ENCODE data around the gene CA12.

The CA12 gene

GRCh38 chr15:63374686-63375520, 6.7 kb downstream of the CA12 start:
- no peak for DNase-seq (ENCODE audit: low read depth)

- no peak for DNase-seq (ENCODE audit: low read depth)
Measured at GRCh38 chr15:63373866-63374548, 7.6 kb downstream of the CA12 start.

GRCh38 chr15:63373330-63373729, 8.3 kb downstream of the CA12 start:
- no peak for DNase-seq (ENCODE audit: low read depth)

- DNase-seq (ENCODE audit: low read depth): no peak
Measured at GRCh38 chr15:63372753-63373152, 8.9 kb downstream of the CA12 start.

GRCh38 chr15:63372018-63372705, 9.5 kb downstream of the CA12 start:
- DNase-seq (ENCODE audit: low read depth): no peak

- no peak for DNase-seq (ENCODE audit: low read depth)
Measured at GRCh38 chr15:63371297-63371918, 10.2 kb downstream of the CA12 start.

- no peak for DNase-seq (ENCODE audit: low read depth)
Measured at GRCh38 chr15:63370764-63371163, 10.9 kb downstream of the CA12 start.

- DNase-seq (ENCODE audit: low read depth): no peak
Measured at GRCh38 chr15:63369781-63370180, 11.9 kb downstream of the CA12 start.

GRCh38 chr15:63369296-63369695, 12.3 kb downstream of the CA12 start:
- no peak for DNase-seq (ENCODE audit: low read depth)

- DNase-seq (ENCODE audit: low read depth): no peak
Measured at GRCh38 chr15:63368503-63368902, 13.1 kb downstream of the CA12 start.

- DNase-seq (ENCODE audit: low read depth): no peak
Measured at GRCh38 chr15:63367900-63368299, 13.7 kb downstream of the CA12 start.

- no peak for DNase-seq (ENCODE audit: low read depth)
Measured at GRCh38 chr15:63367390-63367789, 14.3 kb downstream of the CA12 start.

- DNase-seq (ENCODE audit: low read depth): no peak
Measured at GRCh38 chr15:63366451-63366850, 15.2 kb downstream of the CA12 start.

- no peak for DNase-seq (ENCODE audit: low read depth)
Measured at GRCh38 chr15:63365273-63365680, 16.4 kb downstream of the CA12 start.

- no peak for DNase-seq (ENCODE audit: low read depth)
Measured at GRCh38 chr15:63364399-63365272, 17.0 kb downstream of the CA12 start.

- no peak for DNase-seq (ENCODE audit: low read depth)
Measured at GRCh38 chr15:63363292-63363691, 18.4 kb downstream of the CA12 start.

GRCh38 chr15:63362885-63363284, 18.8 kb downstream of the CA12 start:
- DNase-seq (ENCODE audit: low read depth): no peak

GRCh38 chr15:63362196-63362595, 19.4 kb downstream of the CA12 start:
- no peak for DNase-seq (ENCODE audit: low read depth)

- DNase-seq (ENCODE audit: low read depth): no peak
Measured at GRCh38 chr15:63360170-63360569, 21.5 kb downstream of the CA12 start.

- no peak for DNase-seq (ENCODE audit: low read depth)
Measured at GRCh38 chr15:63358241-63359029, 23.2 kb downstream of the CA12 start.

- DNase-seq (ENCODE audit: low read depth): no peak
Measured at GRCh38 chr15:63357731-63358130, 23.9 kb downstream of the CA12 start.
